Measurements from ENCODE around the gene CACNA1I. TPM values are rescaled to one million over a fixed set of nuclear protein-coding genes. Genes with fewer than 3 reads are reported as not detected.

The CACNA1I gene
- total and polyA plus RNA-seq, 2 donors (not counting 3 experiments of a cell fraction or from before 2014, with no cell fraction given), result not detected

- no peak for FAIRE-seq
- POLR2A ChIA-PET, result no interaction called here
Observed at GRCh38 chr22:39603345-39603744, 32.8 kb downstream of the CACNA1I start.

GRCh38 chr22:39610246-39610645 lies 39.7 kb downstream of the CACNA1I start:
- CTCF ChIA-PET, result no interaction called here
- DNase-seq (ENCODE audit: low read depth, low spot score) (no peak), FAIRE-seq (no peak)
- Histone ChIP-seq H3K27me3 (ENCODE audit: control insufficient read depth in 2 of 2, insufficient read depth in 2 of 2, low read length in 2 of 2) (peaks cover 0 to 5% of the 10 kb centered on the region in 2 experiments), H2AFZ (ENCODE audit: low read depth, low read length) (no peak overlapping the region), H3K79me2 (ENCODE audit: control insufficient read depth, insufficient read depth, low read length) (no peaks in the 10 kb centered on the region), H3K4me1 (ENCODE audit: control insufficient read depth, extremely low read depth, insufficient read depth, low read length) (no peaks in the 10 kb centered on the region), H3K4me3 (replicated peaks in 1 of 3; ENCODE audit: insufficient read depth in 1 of 3, low read depth in 1 of 3, low read length in 3 of 3) (no peak overlapping the region), H3K9me3 (replicated peaks; ENCODE audit: control insufficient read depth, insufficient read depth, low read length) (no peaks in the 10 kb centered on the region), H3K4me2 (ENCODE audit: insufficient read depth, low read length) (no peak overlapping the region), H3K36me3 (ENCODE audit: control insufficient read depth in 2 of 2, extremely low read depth in 1 of 2, insufficient read depth in 2 of 2, low read length in 2 of 2) (no peaks in the 10 kb centered on the region), H3K9ac (replicated peaks; ENCODE audit: extremely low read depth, insufficient read depth, low read length) (no peak overlapping the region), H4K20me1 (replicated peaks; ENCODE audit: control insufficient read depth, extremely low read depth, insufficient read depth, low read length) (no peaks in the 10 kb centered on the region), H3K9me1 (replicated peaks; ENCODE audit: control insufficient read depth, extremely low read depth, insufficient read depth, low read length) (no peaks in the 10 kb centered on the region), H3K27ac (ENCODE audit: insufficient read depth, low read depth, low read length) (no peak overlapping the region)
- dilution Hi-C loops (cut with MboI; ENCODE audit: extremely low pct_ligation_motif_present, low sequenced_read_pairs), result no loop called here
- intact Hi-C loops (cut with micrococcal nuclease), result no loop called here
- no peak for TF ChIP-seq MYC (IDR thresholded peaks at IDR 0.05; ENCODE audit: low read depth, low read length)
- no peak for TF ChIP-seq JUN (IDR thresholded peaks at IDR 0.05; ENCODE audit: borderline replicate concordance, insufficient read depth, insufficient read length, low read depth)
- TF ChIP-seq POLR2A (IDR thresholded peaks at IDR 0.05; ENCODE audit: low read depth, low read length), result no peak
- TF ChIP-seq EZH2 (IDR thresholded peaks at IDR 0.05; ENCODE audit: borderline replicate concordance, low read depth, low read length, severe bottlenecking), result no peak
- TF ChIP-seq MAX (IDR thresholded peaks at IDR 0.05; ENCODE audit: insufficient read depth, insufficient read length), result no peak
- no peak for TF ChIP-seq CTCF (IDR thresholded peaks at IDR 0.05; ENCODE audit: extremely low read depth in 1 of 2, insufficient read depth in 1 of 2, low read depth in 1 of 2, low read length in 2 of 2)
- TF ChIP-seq GATA2 (IDR thresholded peaks at IDR 0.05; ENCODE audit: insufficient read depth, insufficient read length, low read depth, low read length), result no peak
- no peak for TF ChIP-seq FOS (IDR thresholded peaks at IDR 0.05; ENCODE audit: borderline replicate concordance, insufficient read depth, low read length)
- TF ChIP-seq POLR2AphosphoS5 (IDR thresholded peaks at IDR 0.05; ENCODE audit: insufficient read depth, low read depth, low read length), result no peak
- no TSS peak for BruUV-seq (replicated peaks)
- POLR2A ChIA-PET, result no interaction called here

More at GRCh38 chr22:39603345-39603744, 32.8 kb downstream of the CACNA1I start:
- Histone ChIP-seq H3K9me1 (replicated peaks; ENCODE audit: control insufficient read depth, extremely low read depth, insufficient read depth, low read length) (no peaks in the 10 kb centered on the region), H3K4me3 (replicated peaks in 1 of 3; ENCODE audit: insufficient read depth in 1 of 3, low read depth in 1 of 3, low read length in 3 of 3) (no peak overlapping the region), H2AFZ (ENCODE audit: low read depth, low read length) (no peak overlapping the region), H3K4me2 (ENCODE audit: insufficient read depth, low read length) (no peak overlapping the region), H4K20me1 (replicated peaks; ENCODE audit: control insufficient read depth, extremely low read depth, insufficient read depth, low read length) (no peaks in the 10 kb centered on the region), H3K9ac (replicated peaks; ENCODE audit: extremely low read depth, insufficient read depth, low read length) (no peak overlapping the region), H3K27me3 (ENCODE audit: control insufficient read depth in 2 of 2, insufficient read depth in 2 of 2, low read length in 2 of 2) (no peaks in the 10 kb centered on the region), H3K4me1 (ENCODE audit: control insufficient read depth, extremely low read depth, insufficient read depth, low read length) (no peaks in the 10 kb centered on the region), H3K36me3 (ENCODE audit: control insufficient read depth in 2 of 2, extremely low read depth in 1 of 2, insufficient read depth in 2 of 2, low read length in 2 of 2) (no peaks in the 10 kb centered on the region), H3K27ac (ENCODE audit: insufficient read depth, low read depth, low read length) (no peak overlapping the region), H3K79me2 (ENCODE audit: control insufficient read depth, insufficient read depth, low read length) (no peaks in the 10 kb centered on the region), H3K9me3 (replicated peaks; ENCODE audit: control insufficient read depth, insufficient read depth, low read length) (no peaks in the 10 kb centered on the region)
- CTCF ChIA-PET, result no interaction called here
- dilution Hi-C loops (cut with MboI; ENCODE audit: extremely low pct_ligation_motif_present, low sequenced_read_pairs), result no loop called here
- TF ChIP-seq GATA2 (IDR thresholded peaks at IDR 0.05; ENCODE audit: insufficient read depth, insufficient read length, low read depth, low read length) (no peak), FOS (IDR thresholded peaks at IDR 0.05; ENCODE audit: borderline replicate concordance, insufficient read depth, low read length) (no peak), POLR2A (IDR thresholded peaks at IDR 0.05; ENCODE audit: low read depth, low read length) (no peak)
- no TSS peak for BruUV-seq (replicated peaks)
- intact Hi-C loops (cut with micrococcal nuclease), result no loop called here
- DNase-seq (ENCODE audit: low read depth, low spot score), result no peak
